Esophagus (tissue), 2 donors: ENCODE data around the gene DUSP22. TPM values are rescaled to one million over a fixed set of nuclear protein-coding genes. Genes with fewer than 3 reads are reported as not detected.

Experiments used
- H3K27ac ChIP-seq, 2 donors: one replicate each; pipeline ENCODE4 v1.5.1; 2013; ENCODE audit warnings: low read depth in 2 of 2, mild to moderate bottlenecking in 2 of 2, inconsistent platforms in 1 of 2, low read length in 1 of 2, moderate library complexity in 1 of 2
- H3K27me3 ChIP-seq, 2 donors: one replicate each; pipeline ENCODE4 v1.6.1; 2013; ENCODE audit warnings: low read length in 2 of 2, control low read depth in 1 of 2, mild to moderate bottlenecking in 1 of 2; ENCODE audit not compliant: insufficient read depth in 2 of 2, control insufficient read depth in 1 of 2
- H3K36me3 ChIP-seq, 2 donors: one replicate each; pipeline ENCODE4 v1.6.1; 2013; ENCODE audit warnings: low read length in 1 of 2; ENCODE audit not compliant: control insufficient read depth in 2 of 2, insufficient read depth in 2 of 2
- H3K4me1 ChIP-seq, 2 donors: one replicate each; pipeline ENCODE4 v1.6.1; 2013; ENCODE audit warnings: low read length in 1 of 2; ENCODE audit not compliant: control insufficient read depth in 2 of 2, insufficient read depth in 2 of 2
- H3K4me3 ChIP-seq, 2 donors: one replicate each; pipeline ENCODE4 v1.5.1; 2013; ENCODE audit warnings: low read length in 2 of 2, mild to moderate bottlenecking in 2 of 2, low read depth in 1 of 2, moderate library complexity in 1 of 2
- H3K9me3 ChIP-seq, 2 donors: one replicate each; pipeline ENCODE4 v1.6.1; 2013; ENCODE audit warnings: mild to moderate bottlenecking in 2 of 2, low read depth in 1 of 2, low read length in 1 of 2, moderate library complexity in 1 of 2; ENCODE audit not compliant: control insufficient read depth in 2 of 2, insufficient read depth in 1 of 2
- WGBS, 2 donors: extraction: QIAGEN DNeasy Blood & Tissue Kit; methylation state at CpG; one replicate each; pipeline ENCODE4 v1.1.7; 2013; 5-methylcytosine and 5-hydroxymethylcytosine counted together
- polyA plus RNA-seq, 2 donors: library from polyadenylated mRNA; stranded (reverse); fragments of 200-250 nt; gene quantifications; one replicate each; pipeline ENCODE4 v1.2.3, GENCODE V29; 2013
- donor health status: healthy with polysubstance abuse.
- donor health status: Bipolar disorder and iron deficiency.

Gene DUSP22
- polyA plus RNA-seq, 2 donors, result 37.4 to 55.3 TPM

GRCh38 chr6:314377-314776 lies 22.1 kb downstream of the DUSP22 start:
- Histone ChIP-seq H3K9me3 (peaks cover 0 to 2% of the 10 kb centered on the region in 2 donors), H3K4me1 (no peaks in the 10 kb centered on the region), H3K4me3 (no peak overlapping the region), H3K27ac (no peak overlapping the region), H3K27me3 (no peaks in the 10 kb centered on the region), H3K36me3 (peaks cover 0 to 5% of the 10 kb centered on the region in 2 donors)
- WGBS, 2 donors, result 89 to 90% methylated on average over 5 of the region's 5 CpGs

GRCh38 chr6:315226-315625 lies 22.9 kb downstream of the DUSP22 start:
- 77 to 78% methylated on average over 6 of the region's 6 CpGs for WGBS, 2 donors
- Histone ChIP-seq H3K36me3 (peaks cover 0 to 5% of the 10 kb centered on the region in 2 donors), H3K27ac (no peak overlapping the region), H3K4me3 (no peak overlapping the region), H3K4me1 (peaks cover 2% of the 10 kb centered on the region in 2 donors), H3K9me3 (peaks cover under 1 to 2% of the 10 kb centered on the region in 2 donors), H3K27me3 (no peaks in the 10 kb centered on the region)

- Histone ChIP-seq H3K36me3 (peaks cover 0 to 5% of the 10 kb centered on the region in 2 donors), H3K27ac (no peak overlapping the region)
- 81 to 82% methylated on average over 10 of the region's 10 CpGs for WGBS, 2 donors
Measured at GRCh38 chr6:315921-316752, 23.9 kb downstream of the DUSP22 start.

GRCh38 chr6:316753-317038 lies 24.4 kb downstream of the DUSP22 start:
- Histone ChIP-seq H3K36me3 (peaks cover 0 to 4% of the 10 kb centered on the region in 2 donors), H3K4me1 (peaks cover 6 to 13% of the 10 kb centered on the region in 2 donors), H3K27ac (no peak overlapping the region), H3K27me3 (no peaks in the 10 kb centered on the region), H3K4me3 (no peak overlapping the region), H3K9me3 (peaks cover 2 to 3% of the 10 kb centered on the region in 2 donors)

More at GRCh38 chr6:315921-316752, 23.9 kb downstream of the DUSP22 start:
- H3K4me1 ChIP-seq, result peaks cover 6 to 11% of the 10 kb centered on the region in 2 donors
- H3K4me3 ChIP-seq, result no peak overlapping the region
- H3K9me3 ChIP-seq, result peaks cover 2 to 3% of the 10 kb centered on the region in 2 donors
- no peaks in the 10 kb centered on the region for H3K27me3 ChIP-seq

GRCh38 chr6:317060-317447 lies 24.8 kb downstream of the DUSP22 start:
- Histone ChIP-seq H3K27me3 (no peaks in the 10 kb centered on the region), H3K4me1 (peaks cover 6 to 13% of the 10 kb centered on the region in 2 donors), H3K4me3 (no peak overlapping the region), H3K36me3 (peaks cover 0 to 2% of the 10 kb centered on the region in 2 donors), H3K27ac (no peak overlapping the region), H3K9me3 (peaks cover 2 to 3% of the 10 kb centered on the region in 2 donors)
- 71% methylated on average over 7 of the region's 7 CpGs for WGBS, 2 donors

GRCh38 chr6:317448-318144 lies 25.3 kb downstream of the DUSP22 start:
- no peak overlapping the region for H3K4me3 ChIP-seq
- H3K9me3 ChIP-seq, result peaks cover 2 to 3% of the 10 kb centered on the region in 2 donors
- H3K27me3 ChIP-seq, result no peaks in the 10 kb centered on the region
- peaks cover 0 to 2% of the 10 kb centered on the region in 2 donors for H3K36me3 ChIP-seq
- WGBS, 2 donors, result 72% methylated on average over 18 of the region's 18 CpGs
- H3K4me1 ChIP-seq, result peaks cover 6 to 13% of the 10 kb centered on the region in 2 donors
- no peak overlapping the region for H3K27ac ChIP-seq

- WGBS, 2 donors, result 76 to 85% methylated on average over 4 of the region's 4 CpGs
- Histone ChIP-seq H3K27ac (no peak overlapping the region), H3K4me1 (peaks cover 6 to 13% of the 10 kb centered on the region in 2 donors)
Measured at GRCh38 chr6:318243-318890, 26.1 kb downstream of the DUSP22 start.

GRCh38 chr6:319177-320131 lies 27.2 kb downstream of the DUSP22 start:
- Histone ChIP-seq H3K9me3 (peaks cover 0 to 3% of the 10 kb centered on the region in 2 donors), H3K27ac (no peak overlapping the region), H3K4me1 (peaks cover 8 to 13% of the 10 kb centered on the region in 2 donors), H3K27me3 (no peaks in the 10 kb centered on the region), H3K4me3 (no peak overlapping the region), H3K36me3 (no peaks in the 10 kb centered on the region)
- 81 to 83% methylated on average over 14 of the region's 14 CpGs for WGBS, 2 donors

More at GRCh38 chr6:318243-318890, 26.1 kb downstream of the DUSP22 start:
- Histone ChIP-seq H3K36me3 (peaks cover 0 to 2% of the 10 kb centered on the region in 2 donors), H3K27me3 (no peaks in the 10 kb centered on the region), H3K4me3 (no peak overlapping the region), H3K9me3 (peaks cover 2 to 3% of the 10 kb centered on the region in 2 donors)
